Central memory CD4-positive, alpha-beta T cell (primary cell): ENCODE results near the gene GALNT12.

ENCODE experiments used
- DNase-seq: peaks from one replicate; pipeline ENCODE4 v3.0.0; 2022
- total RNA-seq, 3 experiments: gene quantifications; one replicate each; lab custom pipeline; 2026; lab: John Stamatoyannopoulos, UW

The GALNT12 gene, protein sequence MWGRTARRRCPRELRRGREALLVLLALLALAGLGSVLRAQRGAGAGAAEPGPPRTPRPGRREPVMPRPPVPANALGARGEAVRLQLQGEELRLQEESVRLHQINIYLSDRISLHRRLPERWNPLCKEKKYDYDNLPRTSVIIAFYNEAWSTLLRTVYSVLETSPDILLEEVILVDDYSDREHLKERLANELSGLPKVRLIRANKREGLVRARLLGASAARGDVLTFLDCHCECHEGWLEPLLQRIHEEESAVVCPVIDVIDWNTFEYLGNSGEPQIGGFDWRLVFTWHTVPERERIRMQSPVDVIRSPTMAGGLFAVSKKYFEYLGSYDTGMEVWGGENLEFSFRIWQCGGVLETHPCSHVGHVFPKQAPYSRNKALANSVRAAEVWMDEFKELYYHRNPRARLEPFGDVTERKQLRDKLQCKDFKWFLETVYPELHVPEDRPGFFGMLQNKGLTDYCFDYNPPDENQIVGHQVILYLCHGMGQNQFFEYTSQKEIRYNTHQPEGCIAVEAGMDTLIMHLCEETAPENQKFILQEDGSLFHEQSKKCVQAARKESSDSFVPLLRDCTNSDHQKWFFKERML
- total RNA-seq: 3.1 to 20.5 (median 19.8) reads per million in 3 experiments

DNA sequence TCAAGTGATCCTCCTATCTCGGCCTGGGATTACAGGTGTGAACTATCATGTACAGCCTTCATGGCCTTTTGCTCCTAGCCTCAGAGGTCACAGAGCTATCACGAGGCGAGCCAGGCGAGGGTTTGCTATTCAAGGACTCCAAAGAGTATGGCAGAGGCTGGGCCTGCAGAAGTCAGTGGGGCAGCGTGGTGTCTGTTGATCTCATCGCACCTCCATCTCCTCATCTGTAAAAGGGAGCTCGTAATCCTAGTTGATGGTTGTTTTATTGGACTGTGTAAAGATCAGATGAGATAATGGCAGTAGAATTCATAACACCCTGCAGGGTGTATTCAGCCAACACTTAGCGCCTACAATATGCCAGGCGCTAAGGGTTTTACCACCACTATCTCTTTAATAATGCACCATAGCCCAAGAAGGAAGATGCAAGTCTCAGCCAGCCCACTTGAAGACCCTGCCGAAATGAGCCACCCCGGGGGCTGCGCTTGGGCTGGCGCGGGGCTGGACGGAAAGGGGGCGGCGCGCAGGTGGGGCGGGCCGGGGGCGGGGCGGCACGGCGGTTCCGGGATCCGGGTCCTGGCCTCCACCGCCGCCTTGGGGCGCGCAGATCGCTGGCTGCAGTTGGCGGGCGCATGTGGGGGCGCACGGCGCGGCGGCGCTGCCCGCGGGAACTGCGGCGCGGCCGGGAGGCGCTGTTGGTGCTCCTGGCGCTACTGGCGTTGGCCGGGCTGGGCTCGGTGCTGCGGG lies at the start of gene GALNT12:
Gene GALNT12 (plus strand): TSS at position 601 of the 744 bp plus-strand sequence. CDS start 29 bp downstream, at position 630.
- peak; percentile 44 for DNase-seq

DNA sequence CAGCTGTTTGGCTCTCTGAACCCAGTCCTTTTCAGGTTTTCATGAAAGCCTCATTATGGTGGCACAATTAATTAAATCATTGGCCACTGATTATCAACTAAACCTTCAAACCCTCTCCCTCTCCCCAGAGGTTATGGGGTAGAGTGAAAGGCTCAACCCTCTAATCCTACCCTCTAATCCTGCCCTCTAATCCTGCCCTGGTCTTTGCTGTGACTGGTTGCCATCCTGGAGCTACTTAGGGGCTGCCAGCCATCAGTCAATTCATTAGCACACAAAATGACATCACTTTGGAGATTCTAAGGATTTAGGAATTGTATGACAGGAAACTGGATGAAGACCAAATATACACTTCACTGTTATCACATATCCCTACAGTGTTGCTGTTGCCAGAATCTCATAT lies 47.2 kb upstream of the GALNT12 start:
- DNase-seq: no peak

DNA sequence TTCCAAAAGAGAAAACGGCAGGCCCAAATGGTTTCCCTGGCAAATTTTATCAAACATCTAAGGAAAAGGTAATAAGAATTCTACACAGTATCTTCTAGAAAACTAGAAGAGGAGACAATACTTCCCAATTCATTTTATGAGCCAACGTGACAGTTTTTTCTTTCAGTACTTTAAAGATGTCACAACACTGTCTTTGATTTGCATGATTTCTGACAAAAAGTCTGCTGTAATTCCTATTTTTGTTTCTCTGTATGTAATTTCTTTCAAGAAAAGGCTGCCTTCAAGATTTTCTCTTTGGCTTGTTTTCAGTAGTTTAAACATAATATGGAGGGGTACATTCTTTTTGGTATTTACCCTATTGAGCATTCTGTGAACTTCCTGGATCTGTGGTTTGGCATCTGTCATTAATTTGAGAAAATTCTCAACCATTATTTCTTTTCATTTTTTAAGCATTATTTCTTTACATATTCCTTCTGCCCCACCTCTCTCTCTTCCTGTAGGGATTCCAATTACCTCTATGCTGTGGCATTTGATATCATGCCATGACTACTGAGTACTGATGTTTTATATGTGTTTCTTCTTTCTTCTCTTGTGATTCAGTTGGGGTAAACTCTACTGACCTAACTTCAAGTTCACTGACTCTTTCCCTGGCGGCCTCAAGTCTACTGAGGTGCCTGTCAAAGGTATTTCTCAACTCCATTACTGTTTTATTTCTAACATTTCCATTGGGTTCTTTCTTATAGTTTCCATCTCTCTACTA lies 43.3 kb upstream of the GALNT12 start:
- DNase-seq: no peak

DNA sequence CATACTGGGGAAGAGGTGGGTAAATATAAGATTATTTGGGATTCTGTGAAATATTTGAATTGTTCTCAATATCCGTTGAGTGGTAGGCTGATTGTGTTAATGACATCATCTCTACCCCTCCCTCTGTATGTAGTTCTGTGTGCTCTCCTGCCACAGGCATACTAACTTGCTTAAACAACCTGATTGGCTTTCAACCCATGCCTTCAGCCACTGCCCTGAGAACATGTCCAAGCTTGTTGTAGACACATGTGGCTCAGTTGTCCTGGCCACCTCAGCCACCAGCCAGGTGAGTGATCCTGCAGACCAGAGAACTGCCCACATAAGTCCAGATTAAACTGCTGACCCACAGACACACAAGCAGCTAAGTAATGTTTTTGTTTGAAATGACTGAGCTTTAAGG lies 42.2 kb upstream of the GALNT12 start:
- DNase-seq: no peak

DNA sequence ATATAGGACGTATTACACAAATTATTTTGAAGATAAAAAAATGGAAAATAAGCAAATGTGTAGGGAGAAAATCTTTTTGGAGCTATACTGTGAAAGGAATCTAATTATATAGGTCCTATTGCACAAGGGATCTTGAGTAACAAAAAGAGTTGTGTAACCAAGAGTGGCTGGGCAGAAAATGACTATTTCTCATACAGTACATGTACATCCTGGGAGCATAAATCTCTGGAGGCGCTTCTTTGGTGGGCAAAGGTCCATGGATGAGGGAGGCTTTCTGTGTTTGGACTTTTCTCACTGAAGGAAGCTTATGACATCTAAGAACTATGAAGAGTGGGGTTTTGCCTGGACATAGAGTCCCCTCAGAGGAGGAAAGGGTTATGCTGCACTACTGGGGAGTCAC lies 40.9 kb upstream of the GALNT12 start:
- DNase-seq: no peak

DNA sequence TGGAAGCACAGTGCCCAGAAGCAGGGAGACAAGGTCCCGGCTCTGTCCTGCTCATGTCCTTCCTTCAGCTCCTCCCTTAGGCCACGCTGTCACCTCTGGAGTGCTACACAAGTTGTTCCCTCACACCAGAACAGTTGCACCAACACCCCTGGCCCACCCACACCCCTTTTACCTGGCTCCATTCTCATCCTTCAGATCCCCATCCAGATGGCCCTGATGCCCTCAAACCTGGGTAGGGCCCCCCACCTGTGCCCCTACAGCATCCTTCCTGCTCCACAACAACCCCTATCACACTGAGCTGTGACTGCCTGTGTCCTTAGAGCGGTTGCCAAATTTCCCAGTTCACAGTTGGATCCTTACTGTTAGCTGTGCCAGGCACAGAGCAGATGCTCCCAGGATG lies 40.3 kb upstream of the GALNT12 start:
- DNase-seq: no peak

DNA sequence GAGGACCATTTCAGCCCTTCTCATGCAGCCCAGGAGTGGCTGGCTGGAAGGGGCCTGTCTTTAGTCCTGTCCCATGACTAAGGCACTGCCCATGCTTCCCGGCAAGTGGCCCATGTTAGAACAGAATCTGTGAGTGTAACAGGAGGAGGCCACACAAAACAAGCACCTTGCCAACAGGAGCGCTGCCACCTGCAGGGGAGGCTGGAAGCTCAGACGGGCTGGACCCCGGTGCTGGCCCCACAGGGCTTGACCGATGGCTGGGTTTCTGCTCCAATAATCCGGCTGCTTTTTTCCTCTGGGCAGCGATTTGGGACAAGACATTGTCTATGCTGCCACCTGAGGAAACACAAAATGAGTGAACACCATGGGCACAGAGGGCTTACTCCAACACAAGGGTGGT lies 39.6 kb upstream of the GALNT12 start:
- no peak for DNase-seq

DNA sequence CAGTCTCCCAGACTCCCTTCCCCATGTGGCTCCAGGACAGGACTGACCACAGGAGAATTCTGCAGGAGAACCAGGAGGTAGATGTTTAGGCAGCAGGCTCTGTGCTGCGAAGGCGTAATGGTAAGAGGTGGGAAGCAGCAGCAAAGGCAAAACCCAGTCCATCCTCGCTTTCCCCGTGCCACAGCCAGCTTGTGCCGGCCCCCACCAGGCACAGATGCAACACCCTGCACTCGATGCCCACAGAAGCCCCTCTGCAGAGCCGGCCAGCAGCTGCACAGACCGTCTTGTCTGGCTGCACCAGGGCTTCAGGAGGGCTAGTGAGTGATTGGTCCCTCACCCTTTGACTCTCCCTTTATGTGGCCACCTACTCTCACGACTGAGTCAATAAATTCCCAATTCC lies 39.1 kb upstream of the GALNT12 start:
- DNase-seq: no peak

DNA sequence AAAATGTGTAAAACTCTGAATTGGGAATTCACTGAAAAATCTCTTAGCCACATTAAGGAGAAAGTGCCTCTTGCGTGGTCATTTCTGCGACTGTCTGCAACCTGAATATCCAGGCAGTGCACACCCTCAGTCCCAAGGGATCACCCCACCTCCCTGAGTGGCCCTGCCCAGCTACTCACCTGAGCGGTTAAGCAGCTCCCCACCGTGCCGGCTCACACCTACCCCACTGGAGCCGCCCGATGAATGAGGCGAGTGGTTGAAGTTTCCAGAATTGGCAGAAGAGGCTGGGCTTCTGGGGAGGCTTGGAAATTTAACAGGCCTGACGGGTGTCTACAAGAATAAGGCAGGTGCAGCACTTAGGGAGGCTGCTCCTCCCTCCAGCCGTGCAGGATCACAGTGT lies 36.8 kb upstream of the GALNT12 start:
- DNase-seq: no peak

DNA sequence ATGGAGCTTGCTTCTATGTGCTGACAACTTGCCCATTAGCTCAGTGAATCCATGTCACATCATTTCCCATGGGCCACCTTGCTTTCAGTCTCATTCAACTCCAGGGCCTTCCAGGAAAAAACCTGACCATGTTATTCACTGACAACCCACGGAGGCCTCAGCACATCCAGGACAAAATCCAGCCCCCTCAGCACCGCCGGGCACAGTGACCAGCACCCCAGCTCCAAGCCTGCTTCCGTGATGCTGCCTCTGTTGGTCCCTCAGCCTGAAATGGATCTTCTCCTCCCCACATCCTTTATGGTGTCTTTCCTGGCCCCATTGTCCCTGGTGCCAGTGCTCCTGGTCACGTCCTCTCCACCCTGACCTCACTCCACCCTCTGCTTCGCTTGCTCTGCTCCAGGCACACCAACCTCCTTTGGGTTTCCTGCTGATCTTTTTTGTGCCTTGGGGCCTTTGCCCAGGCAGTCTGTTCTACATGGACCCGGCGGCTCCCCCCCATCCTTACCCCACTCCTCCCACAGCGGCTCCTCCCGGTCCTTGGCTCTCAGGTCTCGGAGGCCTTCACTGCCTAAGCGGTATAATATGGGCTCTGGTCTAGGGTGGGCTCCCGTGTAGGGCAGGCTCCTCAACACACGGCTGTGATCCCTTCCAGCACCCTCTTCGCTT lies 36.1 kb upstream of the GALNT12 start:
- no peak for DNase-seq

DNA sequence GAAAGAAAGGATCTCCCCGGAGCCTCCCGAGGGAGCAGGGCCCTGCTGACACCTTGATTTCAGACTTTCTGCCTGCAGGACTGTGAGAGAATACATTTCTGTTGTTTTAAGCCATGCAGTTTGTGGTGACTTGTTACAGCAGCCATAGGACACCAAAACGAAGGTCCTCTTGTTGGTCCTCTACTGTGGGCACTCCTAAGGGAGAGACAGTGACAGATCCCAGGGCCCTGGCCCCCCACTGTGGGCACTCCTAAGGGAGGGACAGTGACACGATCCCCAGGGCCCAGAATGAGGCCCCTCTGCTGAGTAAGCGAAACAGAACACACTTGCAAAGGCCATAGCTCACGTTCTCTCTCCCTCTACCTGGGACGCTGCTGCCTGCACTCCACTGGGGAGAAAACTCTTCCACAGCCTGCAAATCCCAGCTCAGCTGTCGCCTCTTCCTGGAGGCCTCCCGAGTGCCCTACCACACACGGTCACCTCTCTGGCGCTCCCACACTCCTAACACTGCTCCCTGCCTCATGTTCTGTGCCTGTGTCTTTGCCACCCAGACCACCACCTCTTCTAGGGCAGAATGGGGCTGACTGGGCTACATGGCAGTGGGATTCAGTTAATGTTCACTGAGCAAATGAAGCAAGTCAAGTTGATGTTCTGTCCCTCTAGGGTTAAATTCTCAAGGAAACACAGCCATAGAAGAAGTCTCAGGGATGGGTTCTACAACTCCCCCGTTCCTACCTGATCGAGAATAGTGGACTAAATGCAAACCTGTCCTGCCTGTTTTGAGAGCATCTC lies 34.9 kb upstream of the GALNT12 start:
- no peak for DNase-seq

DNA sequence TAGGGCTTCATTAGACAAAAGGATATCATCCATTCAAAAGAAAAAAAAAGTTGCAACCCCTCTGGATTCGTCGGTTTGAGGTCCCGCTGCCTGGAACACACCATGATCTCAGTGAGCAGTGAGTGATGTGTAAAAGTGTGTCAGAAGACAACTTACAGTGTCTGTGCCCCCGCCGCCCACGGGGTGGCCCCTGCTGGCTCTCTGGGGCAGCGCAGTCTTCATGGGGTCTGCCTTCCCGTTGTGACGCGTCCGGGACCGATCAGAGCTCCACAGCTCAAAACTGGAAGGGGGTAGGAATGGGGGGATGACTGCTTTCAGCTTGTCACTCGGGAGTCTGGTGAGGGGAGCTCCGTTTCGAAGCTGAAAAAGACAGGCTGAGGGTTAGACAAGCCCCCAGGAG lies 33.7 kb upstream of the GALNT12 start:
- no peak for DNase-seq

DNA sequence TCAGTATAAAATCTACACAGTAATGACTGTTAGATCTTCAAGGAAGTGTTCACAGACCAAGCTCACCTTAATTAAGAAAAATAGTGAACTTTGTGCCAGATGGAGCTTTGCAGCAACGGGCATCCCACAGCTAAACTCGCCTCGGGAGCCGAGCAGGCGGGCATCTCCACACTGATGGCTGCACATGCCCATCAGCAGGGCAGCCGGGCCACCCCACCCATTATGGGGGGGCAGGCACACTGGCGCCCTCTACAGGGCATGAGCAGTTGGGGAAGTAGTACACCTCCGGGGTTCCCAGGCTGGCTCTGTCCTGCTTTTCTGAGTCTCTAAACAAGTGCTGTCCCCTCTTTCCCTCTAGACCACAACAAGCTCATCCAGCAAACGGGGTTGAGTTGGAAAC lies 32.7 kb upstream of the GALNT12 start:
- DNase-seq: no peak

DNA sequence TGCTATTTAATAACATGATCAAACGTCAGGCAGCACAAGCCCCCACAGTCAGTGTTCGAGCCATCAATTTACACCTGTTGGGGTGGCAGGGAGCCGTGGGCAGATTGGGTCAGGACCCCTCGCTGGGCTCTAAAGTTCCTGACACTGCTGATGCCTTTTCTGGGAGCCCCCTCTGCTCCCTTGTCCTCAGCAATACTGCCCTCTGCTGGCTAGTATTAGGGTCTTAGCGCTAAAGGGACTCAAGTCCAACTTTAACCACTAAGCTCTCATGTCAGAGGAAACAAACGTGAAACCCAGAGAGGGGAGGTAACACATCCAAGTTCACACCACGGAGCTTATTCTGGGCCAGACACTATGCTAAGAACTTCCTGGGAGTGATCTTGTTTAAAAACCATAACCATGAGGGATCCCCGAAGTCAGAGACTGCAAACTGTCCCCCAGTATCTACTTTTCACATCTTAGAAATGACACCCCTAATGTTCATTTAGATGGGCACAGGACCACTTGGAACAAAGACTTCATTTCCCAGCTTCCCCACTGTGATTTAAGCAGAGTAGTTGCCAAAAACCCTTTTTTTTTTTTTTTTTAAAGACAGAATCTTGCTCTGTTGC lies 31.5 kb upstream of the GALNT12 start:
- peak; percentile 12 for DNase-seq

DNA sequence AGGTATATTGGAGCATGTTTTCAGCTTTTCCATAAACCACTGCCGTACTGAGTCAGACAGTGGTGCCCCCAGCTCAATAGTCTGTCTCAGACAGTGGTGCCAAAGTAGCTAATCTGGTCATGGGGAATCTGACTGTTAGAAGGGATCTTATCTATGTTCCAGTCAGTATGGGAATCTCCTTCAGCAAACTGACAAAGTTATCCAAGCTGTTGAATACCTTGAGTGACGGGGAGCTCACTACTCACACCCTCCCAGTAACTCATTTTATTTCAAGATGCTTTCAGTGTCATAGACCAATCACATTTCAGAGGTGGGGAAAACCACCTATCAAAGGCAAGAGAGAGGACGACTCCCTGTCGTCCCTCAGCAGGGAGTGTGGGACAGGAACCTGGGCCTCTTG lies 29.9 kb upstream of the GALNT12 start:
- no peak for DNase-seq

DNA sequence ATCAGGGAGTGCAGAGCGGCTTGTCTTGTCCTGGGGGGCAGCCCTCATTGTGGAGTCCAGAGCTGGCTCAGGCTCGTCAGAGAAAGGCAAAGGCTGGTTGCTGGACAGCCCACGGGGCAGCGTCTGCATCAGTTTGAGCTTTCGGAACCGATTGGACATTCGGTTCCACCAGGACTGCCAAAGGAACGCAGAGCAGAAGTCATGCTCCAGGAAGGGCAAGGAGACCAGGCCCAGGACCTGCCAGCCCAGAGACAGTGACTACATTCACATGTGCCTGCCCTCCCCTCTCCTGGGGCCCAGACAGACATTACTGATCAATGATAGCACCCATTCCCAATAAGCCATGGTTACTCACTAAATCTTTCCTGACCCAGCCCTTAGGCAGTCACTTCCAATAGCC lies 29.2 kb upstream of the GALNT12 start:
- DNase-seq: no peak

DNA sequence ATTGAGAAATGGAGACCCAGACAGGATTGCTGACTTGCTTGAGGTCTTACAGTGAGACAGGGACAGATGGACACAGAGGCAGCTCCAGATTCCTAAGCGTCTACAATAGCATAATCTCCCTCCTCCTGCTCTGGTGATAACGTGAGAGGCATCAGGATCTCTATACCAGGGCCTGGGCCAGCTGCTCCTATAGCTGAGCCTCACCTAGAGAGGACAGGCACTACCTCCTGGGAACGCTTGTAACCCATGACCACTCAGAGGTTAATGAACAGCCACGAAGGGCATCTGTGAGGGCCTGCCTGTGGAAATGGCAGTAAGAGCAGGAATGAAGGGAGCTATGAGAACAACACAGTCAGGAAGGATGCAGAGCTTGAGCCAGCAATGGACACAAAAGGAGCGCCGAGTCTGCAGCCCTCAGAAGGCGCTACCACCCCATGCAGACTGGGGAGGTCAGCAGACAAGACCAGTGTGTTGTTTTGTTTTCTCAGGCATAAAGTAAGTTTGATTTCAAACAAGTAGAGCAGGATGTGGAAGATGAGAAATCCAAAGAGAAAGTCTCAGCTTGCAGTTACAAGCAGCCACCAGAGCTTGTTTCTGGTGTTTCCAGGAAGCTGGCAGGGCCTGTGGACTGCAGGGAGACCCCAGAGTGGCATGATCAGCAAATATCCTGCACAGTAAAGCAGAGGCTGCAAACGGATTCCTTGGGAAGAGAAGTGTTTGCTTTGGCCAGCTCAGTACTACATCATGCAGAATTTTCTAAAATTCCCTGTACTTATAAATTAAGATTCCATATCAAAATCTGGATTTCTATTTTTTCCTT lies 28.5 kb upstream of the GALNT12 start:
- no peak for DNase-seq

DNA sequence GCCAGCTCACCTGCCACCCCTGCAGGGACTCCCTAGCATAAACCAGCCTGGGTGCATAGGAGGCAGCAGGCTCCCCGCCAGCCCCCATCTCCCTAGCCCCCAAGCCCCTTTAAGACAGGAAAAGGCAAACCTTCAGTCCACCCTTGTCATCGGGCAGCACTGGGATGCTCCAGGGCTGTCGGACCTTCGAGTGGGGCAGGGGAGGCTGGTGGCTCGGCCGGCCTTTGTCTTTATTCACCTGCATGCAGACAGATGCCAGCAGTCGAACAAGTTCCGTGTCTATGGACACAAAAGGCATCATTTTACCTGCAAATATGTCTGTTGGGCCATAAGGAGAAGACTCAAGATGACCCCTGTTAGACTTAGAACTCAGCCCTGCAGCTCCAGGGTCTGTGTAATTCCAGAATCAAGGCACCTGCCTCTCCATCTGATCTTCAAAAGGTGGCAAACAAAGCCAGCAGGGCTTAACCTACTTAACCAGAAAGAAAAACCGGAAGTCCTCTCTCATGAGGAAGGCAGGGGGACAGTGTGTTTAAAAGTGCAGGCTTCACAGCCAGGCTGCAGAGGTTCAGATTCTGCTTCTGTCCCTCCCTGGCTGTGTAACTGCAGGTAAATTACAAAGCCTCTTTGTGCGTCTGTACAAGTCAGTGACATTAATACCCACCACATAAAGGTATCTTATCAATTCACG lies 27.3 kb upstream of the GALNT12 start:
- DNase-seq: no peak

DNA sequence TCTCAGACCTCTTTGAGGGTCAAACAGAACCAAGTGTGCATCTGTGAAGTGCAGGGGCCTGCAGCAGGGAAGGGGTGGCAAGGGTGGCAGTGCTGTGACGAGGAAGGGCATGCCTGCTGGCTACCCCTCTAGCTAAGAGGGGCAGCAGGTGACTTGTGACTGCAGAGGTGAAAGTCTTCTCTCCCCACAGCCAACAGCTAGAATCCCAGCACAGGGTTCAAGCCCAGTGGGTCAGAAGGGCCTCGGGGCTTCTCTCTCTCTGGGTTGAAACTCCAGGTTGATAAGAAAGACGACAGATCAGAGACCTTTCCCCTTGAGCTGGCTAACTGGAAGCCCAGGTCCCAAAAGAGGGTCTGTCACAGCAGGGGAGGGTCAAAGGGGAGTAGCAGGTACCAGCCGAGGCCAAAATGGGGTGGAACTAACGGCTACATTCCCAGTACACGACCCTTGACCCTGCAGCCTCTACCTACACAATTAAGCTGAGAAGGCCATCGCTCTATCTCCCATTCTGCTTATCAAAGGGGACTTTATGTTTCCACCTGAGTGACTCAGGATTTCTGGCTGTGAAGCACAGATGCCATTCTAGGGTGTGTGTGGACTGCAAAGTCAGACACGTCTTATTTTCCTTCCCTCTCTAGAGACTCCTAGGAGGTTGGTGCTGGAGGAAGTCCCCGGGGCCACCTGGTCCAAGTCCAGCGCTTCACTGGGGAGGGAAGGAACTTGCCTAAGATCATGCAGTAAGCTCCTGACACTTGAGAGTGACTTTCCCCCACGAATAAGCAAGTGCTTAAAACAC lies 25.7 kb upstream of the GALNT12 start:
- DNase-seq: no peak
